SK-N-SH treated with all-trans-retinoic acid at 6 μM for 48 hours (cell line): ENCODE results near the gene CCT3.

ENCODE experiments used
- ATAC-seq: fragments of 200-7000 bp; cut with Tn5 transposase; 3 replicates; pipeline ENCODE4 v1.9.1; 2020; ENCODE audit warnings: mild to moderate bottlenecking, moderate library complexity
- ARNTL ChIP-seq: fragments of 450-650 bp; formaldehyde crosslinking; IDR thresholded peaks from 2 replicates; pipeline ENCODE4 v1.5.0; 2020; ENCODE audit warnings: low read depth, mild to moderate bottlenecking, moderate library complexity, borderline replicate concordance
- BACH2 ChIP-seq: fragments of 250-450 bp; sonication (Bioruptor Pico); IDR thresholded peaks from 2 replicates; pipeline ENCODE4 v1.9.0; 2021; ENCODE audit warnings: mild to moderate bottlenecking, borderline replicate concordance
- CSDC2 ChIP-seq: fragments of 250-450 bp; sonication (Bioruptor Pico); IDR thresholded peaks from 2 replicates; pipeline ENCODE4 v1.5.0; 2020; ENCODE audit warnings: mild to moderate bottlenecking, moderate library complexity
- ESRRG ChIP-seq: fragments of 250-450 bp; sonication (Bioruptor Pico); IDR thresholded peaks from 2 replicates; pipeline ENCODE4 v1.6.1; 2021; ENCODE audit warnings: mild to moderate bottlenecking
- GLIS3 ChIP-seq: fragments of 250-450 bp; sonication (Bioruptor Pico); IDR thresholded peaks from 2 replicates; pipeline ENCODE4 v1.5.0; 2020; ENCODE audit warnings: mild to moderate bottlenecking, moderate library complexity
- ISL1 ChIP-seq: fragments of 250-450 bp; sonication (Bioruptor Pico); IDR thresholded peaks from 2 replicates; pipeline ENCODE4 v2.1.2; 2022; ENCODE audit warnings: mild to moderate bottlenecking, moderate library complexity
- OSR1 ChIP-seq: fragments of 250-450 bp; sonication (Bioruptor Pico); IDR thresholded peaks from 2 replicates; pipeline ENCODE4 v1.8.0; 2022; ENCODE audit warnings: moderate library complexity, mild to moderate bottlenecking, inconsistent platforms
- RARB ChIP-seq: fragments of 250-450 bp; sonication (Bioruptor Pico); IDR thresholded peaks from 2 replicates; pipeline ENCODE4 v1.8.0; 2021; ENCODE audit warnings: mild to moderate bottlenecking, moderate library complexity
- SNAI2 ChIP-seq: fragments of 250-450 bp; sonication (Bioruptor Pico); IDR thresholded peaks from 2 replicates; pipeline ENCODE4 v1.5.0; 2020; ENCODE audit warnings: mild to moderate bottlenecking, moderate library complexity
- TCF4 ChIP-seq: fragments of 250-450 bp; sonication (Bioruptor Pico); IDR thresholded peaks from 2 replicates; pipeline ENCODE4 v1.8.0; 2021; ENCODE audit warnings: mild to moderate bottlenecking, moderate library complexity, borderline replicate concordance
- TOX ChIP-seq: fragments of 250-450 bp; sonication (Bioruptor Pico); IDR thresholded peaks from 2 replicates; pipeline ENCODE4 v1.8.0; 2021; ENCODE audit warnings: mild to moderate bottlenecking, moderate library complexity, borderline replicate concordance
- ZC3H10 ChIP-seq: fragments of 250-450 bp; sonication (Bioruptor Pico); IDR thresholded peaks from 2 replicates; pipeline ENCODE4 v1.5.1; 2021; ENCODE audit warnings: mild to moderate bottlenecking, moderate library complexity
- ZFP3 ChIP-seq: fragments of 250-450 bp; sonication (Bioruptor Pico); IDR thresholded peaks from 2 replicates; pipeline ENCODE4 v1.5.0; 2020; ENCODE audit warnings: mild to moderate bottlenecking, moderate library complexity
- ZFP30 ChIP-seq: fragments of 450-650 bp; formaldehyde crosslinking; IDR thresholded peaks from 2 replicates; pipeline ENCODE4 v1.5.0; 2022; ENCODE audit warnings: mild to moderate bottlenecking, moderate library complexity
- ZNF565 ChIP-seq: fragments of 450-650 bp; formaldehyde crosslinking; conservative IDR thresholded peaks from 2 replicates; pipeline ENCODE4 v1.5.0; 2020; ENCODE audit warnings: low read depth, mild to moderate bottlenecking, moderate library complexity
- ZNF70 ChIP-seq: fragments of 450-650 bp; formaldehyde crosslinking; IDR thresholded peaks from 2 replicates; pipeline ENCODE4 v1.5.0; 2020; ENCODE audit warnings: mild to moderate bottlenecking, moderate library complexity
- TF ChIP-seq, protein P1 (sequence below): fragments of 250-450 bp; sonication (Bioruptor Pico); IDR thresholded peaks from 2 replicates; pipeline ENCODE4 v1.5.0; 2020; ENCODE audit warnings: mild to moderate bottlenecking, moderate library complexity
- TF ChIP-seq, protein P2 (sequence below): fragments of 250-450 bp; sonication (Bioruptor Pico); IDR thresholded peaks from 2 replicates; pipeline ENCODE4 v1.8.0; 2021; ENCODE audit warnings: low read depth, mild to moderate bottlenecking, moderate library complexity, borderline replicate concordance
- TF ChIP-seq, protein P3 (sequence below): fragments of 250-450 bp; sonication (Bioruptor Pico); IDR thresholded peaks from 2 replicates; pipeline ENCODE4 v1.5.1; 2021; ENCODE audit warnings: mild to moderate bottlenecking, moderate library complexity
- TF ChIP-seq, protein P4 (sequence below): fragments of 250-450 bp; sonication (Bioruptor Pico); IDR thresholded peaks from 2 replicates; pipeline ENCODE4 v1.8.0; 2020; ENCODE audit warnings: mild to moderate bottlenecking, moderate library complexity, borderline replicate concordance
- TF ChIP-seq, protein P5 (sequence below): fragments of 250-450 bp; sonication (Bioruptor Pico); IDR thresholded peaks from 2 replicates; pipeline ENCODE4 v1.5.1; 2020; ENCODE audit warnings: low read depth, mild to moderate bottlenecking, moderate library complexity

Gene CCT3

DNA sequence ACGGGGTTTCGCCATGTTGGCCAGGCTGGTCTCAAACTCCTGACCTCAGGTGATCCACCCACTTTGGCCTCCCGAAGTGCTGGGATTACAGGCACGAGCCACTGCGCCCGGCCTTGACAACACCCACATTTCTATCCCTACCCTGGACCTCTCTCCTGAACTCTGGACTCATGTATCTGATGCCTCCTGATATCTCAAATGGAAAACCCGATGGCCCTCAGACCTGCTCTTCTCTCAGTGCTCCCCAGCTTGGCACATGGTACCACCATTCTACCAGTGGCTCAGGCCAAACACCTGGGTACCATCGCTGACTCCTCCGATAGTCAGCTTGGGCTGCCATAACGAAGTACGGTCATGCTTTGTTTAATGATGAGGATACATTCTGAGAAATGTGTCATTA, 22.4 kb upstream of the CCT3 start:
- TF ChIP-seq ISL1 (CRISPR knock-in tag) (no peak), ESRRG (no peak), ZNF70 (CRISPR knock-in tag) (no peak), ZC3H10 (no peak), SNAI2 (CRISPR knock-in tag) (no peak), RARB (CRISPR knock-in tag) (no peak), CSDC2 (no peak), OSR1 (CRISPR knock-in tag) (no peak), ZFP30 (CRISPR knock-in tag) (no peak), ZNF565 (no peak), GLIS3 (no peak)
- TF ChIP-seq, protein P1, sequence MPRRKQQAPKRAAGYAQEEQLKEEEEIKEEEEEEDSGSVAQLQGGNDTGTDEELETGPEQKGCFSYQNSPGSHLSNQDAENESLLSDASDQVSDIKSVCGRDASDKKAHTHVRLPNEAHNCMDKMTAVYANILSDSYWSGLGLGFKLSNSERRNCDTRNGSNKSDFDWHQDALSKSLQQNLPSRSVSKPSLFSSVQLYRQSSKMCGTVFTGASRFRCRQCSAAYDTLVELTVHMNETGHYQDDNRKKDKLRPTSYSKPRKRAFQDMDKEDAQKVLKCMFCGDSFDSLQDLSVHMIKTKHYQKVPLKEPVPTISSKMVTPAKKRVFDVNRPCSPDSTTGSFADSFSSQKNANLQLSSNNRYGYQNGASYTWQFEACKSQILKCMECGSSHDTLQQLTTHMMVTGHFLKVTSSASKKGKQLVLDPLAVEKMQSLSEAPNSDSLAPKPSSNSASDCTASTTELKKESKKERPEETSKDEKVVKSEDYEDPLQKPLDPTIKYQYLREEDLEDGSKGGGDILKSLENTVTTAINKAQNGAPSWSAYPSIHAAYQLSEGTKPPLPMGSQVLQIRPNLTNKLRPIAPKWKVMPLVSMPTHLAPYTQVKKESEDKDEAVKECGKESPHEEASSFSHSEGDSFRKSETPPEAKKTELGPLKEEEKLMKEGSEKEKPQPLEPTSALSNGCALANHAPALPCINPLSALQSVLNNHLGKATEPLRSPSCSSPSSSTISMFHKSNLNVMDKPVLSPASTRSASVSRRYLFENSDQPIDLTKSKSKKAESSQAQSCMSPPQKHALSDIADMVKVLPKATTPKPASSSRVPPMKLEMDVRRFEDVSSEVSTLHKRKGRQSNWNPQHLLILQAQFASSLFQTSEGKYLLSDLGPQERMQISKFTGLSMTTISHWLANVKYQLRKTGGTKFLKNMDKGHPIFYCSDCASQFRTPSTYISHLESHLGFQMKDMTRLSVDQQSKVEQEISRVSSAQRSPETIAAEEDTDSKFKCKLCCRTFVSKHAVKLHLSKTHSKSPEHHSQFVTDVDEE (CRISPR knock-in tag): no peak
- TF ChIP-seq, protein P2, sequence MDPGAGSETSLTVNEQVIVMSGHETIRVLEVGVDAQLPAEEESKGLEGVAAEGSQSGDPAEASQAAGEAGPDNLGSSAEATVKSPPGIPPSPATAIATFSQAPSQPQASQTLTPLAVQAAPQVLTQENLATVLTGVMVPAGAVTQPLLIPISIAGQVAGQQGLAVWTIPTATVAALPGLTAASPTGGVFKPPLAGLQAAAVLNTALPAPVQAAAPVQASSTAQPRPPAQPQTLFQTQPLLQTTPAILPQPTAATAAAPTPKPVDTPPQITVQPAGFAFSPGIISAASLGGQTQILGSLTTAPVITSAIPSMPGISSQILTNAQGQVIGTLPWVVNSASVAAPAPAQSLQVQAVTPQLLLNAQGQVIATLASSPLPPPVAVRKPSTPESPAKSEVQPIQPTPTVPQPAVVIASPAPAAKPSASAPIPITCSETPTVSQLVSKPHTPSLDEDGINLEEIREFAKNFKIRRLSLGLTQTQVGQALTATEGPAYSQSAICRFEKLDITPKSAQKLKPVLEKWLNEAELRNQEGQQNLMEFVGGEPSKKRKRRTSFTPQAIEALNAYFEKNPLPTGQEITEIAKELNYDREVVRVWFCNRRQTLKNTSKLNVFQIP (CRISPR knock-in tag): no peak
- TF ChIP-seq, protein P3, sequence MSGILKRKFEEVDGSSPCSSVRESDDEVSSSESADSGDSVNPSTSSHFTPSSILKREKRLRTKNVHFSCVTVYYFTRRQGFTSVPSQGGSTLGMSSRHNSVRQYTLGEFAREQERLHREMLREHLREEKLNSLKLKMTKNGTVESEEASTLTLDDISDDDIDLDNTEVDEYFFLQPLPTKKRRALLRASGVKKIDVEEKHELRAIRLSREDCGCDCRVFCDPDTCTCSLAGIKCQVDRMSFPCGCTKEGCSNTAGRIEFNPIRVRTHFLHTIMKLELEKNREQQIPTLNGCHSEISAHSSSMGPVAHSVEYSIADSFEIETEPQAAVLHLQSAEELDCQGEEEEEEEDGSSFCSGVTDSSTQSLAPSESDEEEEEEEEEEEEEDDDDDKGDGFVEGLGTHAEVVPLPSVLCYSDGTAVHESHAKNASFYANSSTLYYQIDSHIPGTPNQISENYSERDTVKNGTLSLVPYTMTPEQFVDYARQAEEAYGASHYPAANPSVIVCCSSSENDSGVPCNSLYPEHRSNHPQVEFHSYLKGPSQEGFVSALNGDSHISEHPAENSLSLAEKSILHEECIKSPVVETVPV (CRISPR knock-in tag): no peak
- no peak for ATAC-seq

DNA sequence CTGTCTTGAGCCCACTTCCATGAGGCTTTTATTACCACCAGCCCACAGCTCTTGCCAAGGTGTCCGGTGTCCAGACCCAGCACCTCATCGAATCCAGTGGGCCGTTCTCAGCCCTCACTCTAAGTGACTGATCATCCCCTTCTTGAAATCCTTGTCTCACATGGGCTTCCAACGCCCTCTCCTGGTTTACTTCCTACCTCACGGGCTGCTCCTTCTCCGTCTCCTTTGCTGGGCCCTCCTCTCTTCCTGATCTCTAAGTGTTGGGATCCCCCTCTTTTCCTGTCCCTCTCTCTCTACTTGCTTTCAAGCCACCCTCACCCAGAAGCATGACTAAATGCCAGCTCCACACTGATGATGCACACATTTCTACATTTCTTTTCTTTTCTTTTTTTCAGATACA, 21.9 kb upstream of the CCT3 start:
- peak; percentile 95 for ATAC-seq
- TF ChIP-seq ZNF70 (CRISPR knock-in tag): no peak
- TF ChIP-seq ESRRG: no peak
- no peak for TF ChIP-seq TOX (CRISPR knock-in tag)
- no peak for TF ChIP-seq GLIS3
- no peak for TF ChIP-seq ZC3H10
- TF ChIP-seq BACH2 (CRISPR knock-in tag): no peak
- no peak for TF ChIP-seq ARNTL (CRISPR knock-in tag)
- TF ChIP-seq, protein P1 (CRISPR knock-in tag): no peak
- no peak for TF ChIP-seq ZFP3 (CRISPR knock-in tag)
- TF ChIP-seq SNAI2 (CRISPR knock-in tag): no peak
- no peak for TF ChIP-seq TCF4
- no peak for TF ChIP-seq RARB (CRISPR knock-in tag)
- TF ChIP-seq, protein P4, sequence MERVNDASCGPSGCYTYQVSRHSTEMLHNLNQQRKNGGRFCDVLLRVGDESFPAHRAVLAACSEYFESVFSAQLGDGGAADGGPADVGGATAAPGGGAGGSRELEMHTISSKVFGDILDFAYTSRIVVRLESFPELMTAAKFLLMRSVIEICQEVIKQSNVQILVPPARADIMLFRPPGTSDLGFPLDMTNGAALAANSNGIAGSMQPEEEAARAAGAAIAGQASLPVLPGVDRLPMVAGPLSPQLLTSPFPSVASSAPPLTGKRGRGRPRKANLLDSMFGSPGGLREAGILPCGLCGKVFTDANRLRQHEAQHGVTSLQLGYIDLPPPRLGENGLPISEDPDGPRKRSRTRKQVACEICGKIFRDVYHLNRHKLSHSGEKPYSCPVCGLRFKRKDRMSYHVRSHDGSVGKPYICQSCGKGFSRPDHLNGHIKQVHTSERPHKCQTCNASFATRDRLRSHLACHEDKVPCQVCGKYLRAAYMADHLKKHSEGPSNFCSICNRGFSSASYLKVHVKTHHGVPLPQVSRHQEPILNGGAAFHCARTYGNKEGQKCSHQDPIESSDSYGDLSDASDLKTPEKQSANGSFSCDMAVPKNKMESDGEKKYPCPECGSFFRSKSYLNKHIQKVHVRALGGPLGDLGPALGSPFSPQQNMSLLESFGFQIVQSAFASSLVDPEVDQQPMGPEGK (CRISPR knock-in tag): no peak
- TF ChIP-seq ZFP30 (CRISPR knock-in tag): no peak

DNA sequence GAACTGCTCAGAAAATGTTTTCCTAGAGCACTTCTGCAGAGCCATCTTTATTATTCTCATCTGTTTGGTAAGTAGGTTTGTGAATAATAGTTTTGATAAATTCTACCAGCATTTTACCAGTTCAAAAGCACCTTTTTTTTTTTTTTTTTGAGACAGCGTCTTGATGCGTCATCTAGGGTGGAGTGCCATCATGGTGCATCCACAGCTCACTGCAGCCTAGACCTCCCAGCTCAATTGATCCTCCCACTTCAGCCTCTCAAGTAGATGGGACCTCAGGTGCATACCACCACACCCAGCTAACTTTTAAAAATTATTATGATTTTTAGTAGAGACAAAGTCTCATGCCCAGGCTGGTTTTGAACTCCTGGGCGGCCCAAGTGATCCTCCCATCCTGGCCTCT, 21.2 kb upstream of the CCT3 start:
- ATAC-seq: no peak
- TF ChIP-seq ISL1 (CRISPR knock-in tag) (no peak), ZNF565 (no peak), OSR1 (CRISPR knock-in tag) (no peak), CSDC2 (no peak), ZC3H10 (no peak), ZNF70 (CRISPR knock-in tag) (no peak), SNAI2 (CRISPR knock-in tag) (no peak), ARNTL (CRISPR knock-in tag) (no peak)
- TF ChIP-seq, protein P5, sequence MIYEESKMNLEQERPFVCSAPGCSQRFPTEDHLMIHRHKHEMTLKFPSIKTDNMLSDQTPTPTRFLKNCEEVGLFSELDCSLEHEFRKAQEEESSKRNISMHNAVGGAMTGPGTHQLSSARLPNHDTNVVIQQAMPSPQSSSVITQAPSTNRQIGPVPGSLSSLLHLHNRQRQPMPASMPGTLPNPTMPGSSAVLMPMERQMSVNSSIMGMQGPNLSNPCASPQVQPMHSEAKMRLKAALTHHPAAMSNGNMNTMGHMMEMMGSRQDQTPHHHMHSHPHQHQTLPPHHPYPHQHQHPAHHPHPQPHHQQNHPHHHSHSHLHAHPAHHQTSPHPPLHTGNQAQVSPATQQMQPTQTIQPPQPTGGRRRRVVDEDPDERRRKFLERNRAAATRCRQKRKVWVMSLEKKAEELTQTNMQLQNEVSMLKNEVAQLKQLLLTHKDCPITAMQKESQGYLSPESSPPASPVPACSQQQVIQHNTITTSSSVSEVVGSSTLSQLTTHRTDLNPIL (CRISPR knock-in tag): no peak
- TF ChIP-seq, protein P1 (CRISPR knock-in tag): no peak
